Lower leg skin (tissue), 4 donors: ENCODE data around the gene AQP2. TPM values are rescaled to one million over a fixed set of nuclear protein-coding genes. Genes with fewer than 3 reads are reported as not detected.

Source experiments
- DNase-seq, 2 donors: peaks; one replicate each; pipeline ENCODE4 v3.0.0-alpha.2; 2019; ENCODE audit warnings: low spot score in 2 of 2
- H3K4me3 ChIP-seq: fragments of 200-600 bp; sonication (generic); 2 replicates; pipeline ENCODE4 v1.5.1; 2017; ENCODE audit warnings: mild to moderate bottlenecking, low read depth; ENCODE audit not compliant: poor library complexity, severe bottlenecking
- CTCF ChIP-seq, 3 donors: fragments of 450-650 bp; IDR thresholded peaks; one replicate each; pipeline ENCODE4 v1.5.1; 2016; ENCODE audit warnings: antibody characterized with exemption in 3 of 3, mild to moderate bottlenecking in 3 of 3, moderate library complexity in 2 of 3
- POLR2A ChIP-seq, 2 donors: fragments of 450-650 bp; IDR thresholded peaks; one replicate each; pipeline ENCODE4 v1.6.1; 2016 to 2017; ENCODE audit warnings: antibody characterized with exemption in 2 of 2, mild to moderate bottlenecking in 1 of 2, moderate library complexity in 1 of 2
- WGBS, 2 donors: methylation state at CpG; one replicate each; pipeline ENCODE4 v1.1.5; 2018; 5-methylcytosine and 5-hydroxymethylcytosine counted together
- intact Hi-C: fragments of 100-400 bp; cut with DNase I; formaldehyde crosslinking; loops from one replicate; pipeline ENCODE4 v1.15.0; 2023; ENCODE audit warnings: low total_unique reads
- total RNA-seq, 4 donors: library from RNA; depleted of rRNA; stranded (reverse); fragments of >200 nt; gene quantifications; one replicate each; pipeline ENCODE4 v1.1.0, GENCODE V29; 2016

The AQP2 gene
- total RNA-seq, 4 donors from 2014 or later = 0.36 TPM; not detected in 3

- no peak overlapping the region for H3K4me3 ChIP-seq
- DNase-seq = no peak
- intact Hi-C loops = no loop called here
- TF ChIP-seq POLR2A (IDR thresholded peaks at IDR 0.05) (no peak), CTCF (IDR thresholded peaks at IDR 0.05) (no peak)
- 83 to 94% methylated on average over 5 of the region's 5 CpGs for WGBS, 2 donors
Observed at GRCh38 chr12:49944046-49944445, 6.5 kb upstream of the AQP2 start.

GRCh38 chr12:49944718-49945117, 5.8 kb upstream of the AQP2 start:
- intact Hi-C loops = no loop called here
- DNase-seq = no peak
- WGBS, 2 donors = 90 to 92% methylated on average over 3 of the region's 3 CpGs
- no peak for TF ChIP-seq CTCF (IDR thresholded peaks at IDR 0.05)
- no peak for TF ChIP-seq POLR2A (IDR thresholded peaks at IDR 0.05)
- H3K4me3 ChIP-seq = no peak overlapping the region

- no peak for TF ChIP-seq POLR2A (IDR thresholded peaks at IDR 0.05)
- no peak for TF ChIP-seq CTCF (IDR thresholded peaks at IDR 0.05)
- intact Hi-C loops = no loop called here
- peak; percentile 63 to 95 for DNase-seq
- H3K4me3 ChIP-seq = no peak overlapping the region
- WGBS, 2 donors = 11 to 16% methylated on average over 28 of the region's 28 CpGs
Observed at GRCh38 chr12:49945394-49946080, 5.0 kb upstream of the AQP2 start.

GRCh38 chr12:49946086-49946485, 4.5 kb upstream of the AQP2 start:
- intact Hi-C loops = no loop called here
- DNase-seq = no peak
- 78 to 80% methylated on average over 9 of the region's 9 CpGs for WGBS, 2 donors
- no peak overlapping the region for H3K4me3 ChIP-seq
- TF ChIP-seq POLR2A (IDR thresholded peaks at IDR 0.05) = no peak
- TF ChIP-seq CTCF (IDR thresholded peaks at IDR 0.05) = no peak

GRCh38 chr12:49946497-49946896, 4.0 kb upstream of the AQP2 start:
- TF ChIP-seq POLR2A (IDR thresholded peaks at IDR 0.05) = no peak
- no peak for TF ChIP-seq CTCF (IDR thresholded peaks at IDR 0.05)
- no peak overlapping the region for H3K4me3 ChIP-seq
- no peak for DNase-seq
- intact Hi-C loops = no loop called here
- WGBS, 2 donors = 81 to 83% methylated on average over 3 of the region's 3 CpGs
